ENCODE results near the gene FLNC.
A peak's percentile ranks its signal among the peaks of the same experiment; 100 is the strongest.

The FLNC gene

GRCh38 chr7:128830231-128831177 lies at the start of gene FLNC:
Gene FLNC, plus strand, starts transcription at chr7:128830406. Its CDS starts 232 bp downstream, at chr7:128830638.
- peak; percentile 35 for DNase-seq

GRCh38 chr7:128781126-128781525 lies 49.1 kb upstream of the FLNC start:
- no peak for DNase-seq

GRCh38 chr7:128781851-128782250 lies 48.4 kb upstream of the FLNC start:
- no peak for DNase-seq

GRCh38 chr7:128783143-128783861 lies 46.9 kb upstream of the FLNC start:
- DNase-seq, result no peak

GRCh38 chr7:128785738-128786137 lies 44.5 kb upstream of the FLNC start:
- no peak for DNase-seq

- no peak for DNase-seq
Measured at GRCh38 chr7:128788446-128789412, 41.5 kb upstream of the FLNC start.

- DNase-seq, result no peak
Measured at GRCh38 chr7:128790315-128791041, 39.7 kb upstream of the FLNC start.

- peak; percentile 78 for DNase-seq
Measured at GRCh38 chr7:128791121-128791971, 38.9 kb upstream of the FLNC start, which contains the start of gene CCDC136. Gene CCDC136, plus strand, starts transcription at chr7:128791968. Its CDS starts 444 bp downstream, at chr7:128792412.

GRCh38 chr7:128791972-128792327 lies 38.3 kb upstream of the FLNC start:
- no peak for DNase-seq

- DNase-seq, result no peak
Measured at GRCh38 chr7:128792471-128793180, 37.6 kb upstream of the FLNC start.

- DNase-seq, result no peak
Measured at GRCh38 chr7:128793181-128793547, 37.0 kb upstream of the FLNC start.

- DNase-seq, result no peak
Measured at GRCh38 chr7:128794020-128794419, 36.2 kb upstream of the FLNC start.

GRCh38 chr7:128794436-128794835 lies 35.8 kb upstream of the FLNC start:
- no peak for DNase-seq

GRCh38 chr7:128795129-128795528 lies 35.1 kb upstream of the FLNC start:
- no peak for DNase-seq

GRCh38 chr7:128796327-128796726 lies 33.9 kb upstream of the FLNC start:
- no peak for DNase-seq

- no peak for DNase-seq
Measured at GRCh38 chr7:128799451-128799850, 30.8 kb upstream of the FLNC start.

- DNase-seq, result no peak
Measured at GRCh38 chr7:128800567-128800966, 29.6 kb upstream of the FLNC start.

- no peak for DNase-seq
Measured at GRCh38 chr7:128801003-128801402, 29.2 kb upstream of the FLNC start.

GRCh38 chr7:128801667-128802418 lies 28.4 kb upstream of the FLNC start:
- DNase-seq, result no peak

GRCh38 chr7:128804484-128804883 lies 25.7 kb upstream of the FLNC start:
- DNase-seq, result no peak

Measured in stimulated activated CD4-positive, alpha-beta T cell treated with anti-CD3 and anti-CD28 coated beads, Interleukin-4, amount 100 ng/mL, for 1 hour (primary cell).